ENCODE data around the gene LYRM1. TPM values are rescaled to one million over a fixed set of nuclear protein-coding genes. Genes with fewer than 3 reads are reported as not detected.

Gene LYRM1
- total and polyA plus RNA-seq, 8 donors = 9.9 to 30.9 (median 15.5) TPM

- Histone ChIP-seq H3K9me3 (no peaks in the 10 kb centered on the region), H3K27ac (peak overlapping the region in 3 of 4 donors; percentile 26 to 56 (median 48)), H3K36me3 (peaks cover 0 to 9% (median 3%) of the 10 kb centered on the region in 3 donors), H3K4me1 (peaks cover 35 to 38% (median 36%) of the 10 kb centered on the region in 3 donors), H3K4me3 (no peak overlapping the region), H3K27me3 (no peaks in the 10 kb centered on the region)
- TF ChIP-seq CTCF (IDR thresholded peaks at IDR 0.05) = no peak
- 69 to 77% methylated on average over 6 of the region's 6 CpGs for WGBS, 2 donors
- intact Hi-C loops (cut with DNase I) = no loop called here
- FAIRE-seq (no peak), DNase-seq (peak in 5 of 6 donors; percentile 29 to 61 (median 44)), ATAC-seq (peak; percentile 55 to 75 (median 64))
Measured at GRCh38 chr16:20866145-20866772, 34.3 kb upstream of the LYRM1 start.

DNA sequence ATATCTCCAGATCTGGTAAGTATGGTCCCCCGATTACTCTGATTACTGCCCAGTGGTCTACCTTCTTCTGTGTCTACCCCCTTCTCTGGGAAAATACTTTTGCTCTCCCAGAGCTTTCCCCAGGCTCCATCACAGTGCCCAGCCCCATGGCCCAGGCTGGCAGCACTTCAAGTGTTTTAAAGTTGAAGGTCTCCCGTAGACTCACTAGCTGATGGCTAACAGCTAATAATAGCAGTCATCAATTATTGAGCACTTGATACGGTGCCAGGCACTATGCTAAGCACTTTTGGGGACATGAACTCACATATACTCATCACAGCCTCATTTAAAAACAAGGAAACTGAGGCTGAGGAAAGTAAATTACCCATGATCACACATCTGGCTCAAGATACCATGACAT, 33.8 kb upstream of the LYRM1 start:
- 35% methylated on average over 3 of the region's 3 CpGs for WGBS, 2 donors
- peaks cover 38 to 40% (median 38%) of the 10 kb centered on the region in 3 donors for H3K4me1 ChIP-seq
- H3K36me3 ChIP-seq = peaks cover 0 to 6% (median 0%) of the 10 kb centered on the region in 3 donors
- ATAC-seq (peak; percentile 20 to 63 (median 52)), FAIRE-seq (no peak), DNase-seq (peak in 2 of 6 donors; percentile 45 to 62)
- peak overlapping the region in 1 of 4 donors; percentile 56 for H3K27ac ChIP-seq
- no peak for TF ChIP-seq CTCF (IDR thresholded peaks at IDR 0.05)
- H3K4me3 ChIP-seq = no peak overlapping the region
- H3K27me3 ChIP-seq = no peaks in the 10 kb centered on the region
- intact Hi-C loops (cut with DNase I) = no loop called here
- H3K9me3 ChIP-seq = no peaks in the 10 kb centered on the region

DNA sequence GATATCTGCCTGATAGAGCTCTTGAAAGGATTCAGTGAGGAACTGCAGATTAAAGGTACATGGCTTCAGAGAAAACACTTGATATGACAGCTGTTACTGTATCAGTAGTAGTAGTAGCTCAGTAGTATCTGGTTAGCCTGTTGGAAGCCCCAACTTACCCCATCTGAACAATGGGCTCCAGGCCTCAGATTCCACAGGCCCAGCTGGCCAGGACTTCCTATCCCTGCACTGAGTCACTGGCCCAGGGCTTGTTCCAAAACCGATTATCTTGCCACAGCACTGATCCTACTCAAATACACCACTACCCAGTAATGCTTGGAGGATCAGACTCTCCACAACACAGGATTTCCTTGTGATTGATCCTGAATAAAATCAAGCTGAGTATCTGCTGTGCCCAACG, 33.0 kb upstream of the LYRM1 start:
- intact Hi-C loops (cut with DNase I) = no loop called here
- DNase-seq = no peak
- Histone ChIP-seq H3K36me3 (no peaks in the 10 kb centered on the region), H3K9me3 (no peaks in the 10 kb centered on the region), H3K27me3 (no peaks in the 10 kb centered on the region), H3K4me1 (peaks cover 38 to 41% (median 38%) of the 10 kb centered on the region in 3 donors), H3K27ac (no peak overlapping the region), H3K4me3 (no peak overlapping the region)
- peak in 1 of 4 donors; percentile 17 for ATAC-seq
- TF ChIP-seq CTCF (IDR thresholded peaks at IDR 0.05) = no peak
- no peak for FAIRE-seq
- 77 to 82% methylated on average over 2 of the region's 2 CpGs for WGBS, 2 donors

- Histone ChIP-seq H3K4me1 (peaks cover 38 to 41% (median 38%) of the 10 kb centered on the region in 3 donors), H3K9me3 (no peaks in the 10 kb centered on the region), H3K4me3 (no peak overlapping the region), H3K27ac (peak overlapping the region in 2 of 4 donors; percentile 6 to 25), H3K36me3 (no peaks in the 10 kb centered on the region), H3K27me3 (no peaks in the 10 kb centered on the region)
- intact Hi-C loops (cut with DNase I) = no loop called here
- DNase-seq = peak; percentile 73 to 92 (median 83)
- no peak for TF ChIP-seq CTCF (IDR thresholded peaks at IDR 0.05)
- no peak for FAIRE-seq
- peak; percentile 79 to 92 (median 87) for ATAC-seq
- WGBS, 2 donors = 3 to 5% methylated on average over 3 of the region's 3 CpGs
Measured at GRCh38 chr16:20868890-20869289, 31.7 kb upstream of the LYRM1 start.
